GM23248 (cell line): ENCODE results near the gene IPO5. TPM values are rescaled to one million over a fixed set of nuclear protein-coding genes. Genes with fewer than 3 reads are reported as not detected.
A peak's percentile ranks its signal among the peaks of the same experiment; 100 is the strongest.

Experiments used
- DNase-seq: peaks from one replicate; pipeline ENCODE4 v3.0.0-alpha.2; 2015
- H2AFZ ChIP-seq: fragments of 200-600 bp; sonication (generic); 2 replicates; pipeline ENCODE4 v1.6.1; 2016; ENCODE audit warnings: antibody characterized with exemption
- H3F3A ChIP-seq: fragments of 200-600 bp; sonication (generic); 2 replicates; pipeline ENCODE4 v1.6.1; 2016; ENCODE audit warnings: mild to moderate bottlenecking, antibody characterized with exemption, mixed run types; ENCODE audit not compliant: insufficient read depth
- H3K27ac ChIP-seq: fragments of 200-600 bp; sonication (generic); 2 replicates; pipeline ENCODE4 v1.5.1; 2016; ENCODE audit warnings: mild to moderate bottlenecking
- H3K27me3 ChIP-seq: fragments of 200-600 bp; sonication (generic); replicated peaks from 2 replicates; pipeline ENCODE4 v1.6.1; 2016; ENCODE audit warnings: mild to moderate bottlenecking; ENCODE audit not compliant: insufficient read depth
- H3K36me3 ChIP-seq: fragments of 200-600 bp; sonication (generic); 2 replicates; pipeline ENCODE4 v1.6.1; 2016; ENCODE audit warnings: low read depth, mild to moderate bottlenecking
- H3K4me1 ChIP-seq: fragments of 200-600 bp; sonication (generic); 2 replicates; pipeline ENCODE4 v1.6.1; 2016; ENCODE audit warnings: mild to moderate bottlenecking; ENCODE audit not compliant: insufficient read depth
- H3K4me2 ChIP-seq: fragments of 200-600 bp; sonication (generic); one replicate; pipeline ENCODE4 v1.6.1; 2016; ENCODE audit warnings: mild to moderate bottlenecking; ENCODE audit not compliant: unreplicated experiment
- H3K4me3 ChIP-seq: fragments of 200-600 bp; sonication (generic); 2 replicates; pipeline ENCODE4 v1.5.1; 2016; ENCODE audit warnings: mild to moderate bottlenecking
- H3K79me2 ChIP-seq: fragments of 200-600 bp; sonication (generic); 2 replicates; pipeline ENCODE4 v1.6.1; 2016; ENCODE audit warnings: mild to moderate bottlenecking; ENCODE audit not compliant: insufficient read depth
- H3K9ac ChIP-seq: fragments of 200-600 bp; sonication (generic); 2 replicates; pipeline ENCODE4 v1.6.1; 2016; ENCODE audit warnings: mild to moderate bottlenecking
- H3K9me2 ChIP-seq: fragments of 200-600 bp; sonication (generic); 2 replicates; pipeline ENCODE4 v1.6.1; 2016; ENCODE audit warnings: mixed run types, mild to moderate bottlenecking, moderate library complexity; ENCODE audit not compliant: insufficient read depth
- H3K9me3 ChIP-seq: fragments of 200-600 bp; sonication (generic); one replicate; pipeline ENCODE4 v1.6.1; 2017; ENCODE audit warnings: low read depth
- H4K20me1 ChIP-seq: fragments of 200-600 bp; sonication (generic); 2 replicates; pipeline ENCODE4 v1.6.0; 2016; ENCODE audit not compliant: insufficient read depth
- EZH2 ChIP-seq: fragments of 200-600 bp; sonication (generic); IDR thresholded peaks from 2 replicates; pipeline ENCODE4 v1.6.1; 2018; ENCODE audit warnings: antibody characterized with exemption, mild to moderate bottlenecking; ENCODE audit not compliant: insufficient read depth, poor library complexity, severe bottlenecking
- EZH2phosphoT487 ChIP-seq: fragments of 200-600 bp; sonication (generic); IDR thresholded peaks from 2 replicates; pipeline ENCODE4 v1.6.1; 2018; ENCODE audit warnings: antibody characterized with exemption, moderate library complexity, mild to moderate bottlenecking, low read depth; ENCODE audit not compliant: insufficient read depth
- WGBS, 2 experiments: methylation state at CpG; one replicate each; pipeline ENCODE4 v1.1.6; 2015 to 2017; ENCODE audit warnings: low lambda C conversion rate in 2 of 2, low coverage in 1 of 2; ENCODE audit errors: missing lambda C conversion rate in 2 of 2; 5-methylcytosine and 5-hydroxymethylcytosine counted together
- in situ Hi-C: fragments of 300-500 bp; cut with MboI; formaldehyde crosslinking; loops from 2 replicates; pipeline ENCODE4 v1.15.0; 2020
- polyA plus RNA-seq: library from polyadenylated mRNA; unstranded; fragments of >200 nt; fragmentation: Nextera tagmentation; extraction: Ambion mirVana; gene quantifications from 2 replicates; pipeline ENCODE4 v1.2.1, GENCODE V29; 2016
- total RNA-seq: library from RNA; depleted of rRNA; stranded (reverse); fragments of >200 nt; shearing (Covaris generic); gene quantifications from 2 replicates; pipeline ENCODE4 v1.2.3, GENCODE V29; 2014

IPO5 gene
- total and polyA plus RNA-seq, 2 experiments from 2014 or later = 97.4 to 229 TPM

- in situ Hi-C loops = no loop called here
- Histone ChIP-seq H3K79me2 (no peaks in the 10 kb centered on the region), H3K27ac (no peak overlapping the region; the same call in 1 of the 2 replicates), H3F3A (peaks cover 25% of the 10 kb centered on the region), H3K27me3 (no peaks in the 10 kb centered on the region), H3K4me2 (no peak overlapping the region), H2AFZ (no peak overlapping the region), H3K9me2 (no peaks in the 10 kb centered on the region), H3K4me1 (peaks cover 10% of the 10 kb centered on the region; the same call in 1 of the 2 replicates), H3K9ac (no peak overlapping the region), H3K9me3 (no peaks in the 10 kb centered on the region), H4K20me1 (no peaks in the 10 kb centered on the region), H3K36me3 (no peaks in the 10 kb centered on the region), H3K4me3 (no peak overlapping the region)
- TF ChIP-seq EZH2phosphoT487 = no peak
- no peak for TF ChIP-seq EZH2
- 76 to 83% methylated on average over 6 of the region's 6 CpGs for WGBS, 2 experiments
- no peak for DNase-seq
Observed at GRCh38 chr13:97912139-97912535, 41.3 kb upstream of the IPO5 start.

GRCh38 chr13:97913206-97913605, 40.3 kb upstream of the IPO5 start:
- H3K27ac ChIP-seq = no peak overlapping the region
- H3K9me3 ChIP-seq = no peaks in the 10 kb centered on the region
- in situ Hi-C loops = no loop called here
- DNase-seq = peak; percentile 53
- H3K9ac ChIP-seq = no peak overlapping the region
- H3K4me2 ChIP-seq = no peak overlapping the region
- no peaks in the 10 kb centered on the region for H3K9me2 ChIP-seq
- peaks cover 10% of the 10 kb centered on the region; the same call in 1 of the 2 replicates for H3K4me1 ChIP-seq
- no peaks in the 10 kb centered on the region for H3K36me3 ChIP-seq
- WGBS, 2 experiments = 61 to 75% methylated on average over 2 of the region's 2 CpGs
- H3K27me3 ChIP-seq = no peaks in the 10 kb centered on the region
- TF ChIP-seq EZH2 = no peak
- TF ChIP-seq EZH2phosphoT487 = no peak
- H2AFZ ChIP-seq = no peak overlapping the region
- no peaks in the 10 kb centered on the region for H4K20me1 ChIP-seq
- peaks cover 25% of the 10 kb centered on the region for H3F3A ChIP-seq
- no peaks in the 10 kb centered on the region for H3K79me2 ChIP-seq
- no peak overlapping the region for H3K4me3 ChIP-seq

GRCh38 chr13:97914540-97914939, 38.9 kb upstream of the IPO5 start:
- Histone ChIP-seq H3K4me1 (peaks cover 10% of the 10 kb centered on the region; the same call in 1 of the 2 replicates), H3K27ac (peak overlapping the region; percentile 24; the same call in 1 of the 2 replicates), H3K4me3 (no peak overlapping the region), H3K79me2 (no peaks in the 10 kb centered on the region), H3K9me2 (no peaks in the 10 kb centered on the region), H3K36me3 (no peaks in the 10 kb centered on the region), H2AFZ (no peak overlapping the region), H3F3A (peaks cover 25% of the 10 kb centered on the region), H3K27me3 (no peaks in the 10 kb centered on the region), H3K9ac (no peak overlapping the region), H4K20me1 (no peaks in the 10 kb centered on the region), H3K4me2 (no peak overlapping the region), H3K9me3 (no peaks in the 10 kb centered on the region)
- DNase-seq = peak; percentile 55
- 17 to 26% methylated on average over 1 of the region's 1 CpG for WGBS, 2 experiments
- TF ChIP-seq EZH2phosphoT487 = no peak
- TF ChIP-seq EZH2 = no peak
- in situ Hi-C loops = no loop called here

GRCh38 chr13:97921176-97921816, 32.2 kb upstream of the IPO5 start:
- Histone ChIP-seq H3K27me3 (no peaks in the 10 kb centered on the region), H4K20me1 (no peaks in the 10 kb centered on the region), H3K4me2 (no peak overlapping the region), H2AFZ (0 out of 2 replicates have a peak overlapping the region, but pooled peaks have one; percentile 3), H3K9me2 (no peaks in the 10 kb centered on the region), H3K9me3 (no peaks in the 10 kb centered on the region), H3K4me1 (no peaks in the 10 kb centered on the region), H3K36me3 (no peaks in the 10 kb centered on the region), H3K4me3 (no peak overlapping the region), H3K27ac (no peak overlapping the region), H3F3A (no peaks in the 10 kb centered on the region), H3K79me2 (no peaks in the 10 kb centered on the region), H3K9ac (no peak overlapping the region)
- in situ Hi-C loops = no loop called here
- peak; percentile 61 for DNase-seq
- no peak for TF ChIP-seq EZH2
- no peak for TF ChIP-seq EZH2phosphoT487
- WGBS, 2 experiments = 44 to 49% methylated on average over 6 of the region's 6 CpGs
